HL-60 (cell line): ENCODE measurements around the gene PBX1.

Experiments used
- DNase-seq, 2 experiments: peaks; one replicate each; pipeline ENCODE4 v3.0.0-alpha.2; 2010 to 2020; ENCODE audit warnings: low read depth in 1 of 2, low spot score in 1 of 2
- H3K27ac ChIP-seq: fragments of 250-450 bp; sonication (Bioruptor Pico); replicated peaks from 2 replicates; pipeline ENCODE4 v1.5.1; 2020; ENCODE audit warnings: mild to moderate bottlenecking, moderate library complexity
- H3K27me3 ChIP-seq: fragments of 250-450 bp; sonication (Bioruptor Pico); 2 replicates; pipeline ENCODE4 v1.5.1; 2021; ENCODE audit warnings: mild to moderate bottlenecking, moderate library complexity; ENCODE audit not compliant: insufficient read depth, poor library complexity, severe bottlenecking
- H3K4me3 ChIP-seq: replicated peaks from 2 replicates; pipeline ENCODE4 v1.5.1; 2011; ENCODE audit warnings: mild to moderate bottlenecking, control low read depth, low read length; ENCODE audit not compliant: insufficient read depth
- GABPA ChIP-seq: IDR thresholded peaks from 2 replicates; pipeline ENCODE4 v1.6.1; 2012; ENCODE audit warnings: low read depth
- POLR2AphosphoS5 ChIP-seq: IDR thresholded peaks from 2 replicates; pipeline ENCODE4 v1.6.1; 2012; ENCODE audit warnings: low read depth
- SPI1 ChIP-seq: IDR thresholded peaks from 2 replicates; pipeline ENCODE4 v1.6.1; 2012; ENCODE audit warnings: low read depth, mild to moderate bottlenecking, borderline replicate concordance
- TF ChIP-seq, protein P1 (sequence below): IDR thresholded peaks from one replicate; pipeline ENCODE4 v1.5.1; 2011; ENCODE audit warnings: low read length, control low read depth, inconsistent platforms; ENCODE audit not compliant: insufficient read depth
- TF ChIP-seq, protein P2 (sequence below): IDR thresholded peaks from 2 replicates; pipeline ENCODE4 v1.6.1; 2012; ENCODE audit warnings: low read depth; ENCODE audit not compliant: insufficient replicate concordance

PBX1 gene

DNA sequence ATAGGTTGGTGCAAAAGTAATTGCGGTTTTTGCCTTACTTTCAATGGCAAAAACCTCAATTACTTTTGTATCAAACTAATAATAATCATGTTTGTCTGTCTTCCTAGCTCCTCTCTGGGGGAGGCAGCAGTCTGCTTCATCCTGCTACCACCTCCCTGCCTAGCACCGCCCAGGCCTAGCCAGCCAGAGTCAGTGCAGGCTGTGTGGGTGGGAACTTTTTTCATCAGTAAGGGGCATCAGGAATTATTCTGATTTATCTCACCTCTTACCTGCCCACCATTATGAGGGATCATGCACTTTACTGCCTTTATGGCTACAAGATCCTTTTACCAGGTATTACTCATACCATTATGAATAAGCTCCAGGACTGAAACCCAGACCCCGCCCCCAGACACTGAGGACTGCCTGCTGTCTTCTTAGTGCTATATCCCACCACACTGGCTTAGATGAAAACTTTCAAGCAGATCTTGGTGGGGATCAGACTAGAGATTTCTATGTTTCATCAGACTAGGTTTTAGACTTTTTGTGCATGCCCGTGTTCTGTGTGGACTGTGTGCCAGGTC lies 116.4 kb downstream of the PBX1 start:
- DNase-seq, result no peak
- H3K27ac ChIP-seq, result no peak overlapping the region
- no peak for TF ChIP-seq POLR2AphosphoS5
- TF ChIP-seq, protein P1, sequence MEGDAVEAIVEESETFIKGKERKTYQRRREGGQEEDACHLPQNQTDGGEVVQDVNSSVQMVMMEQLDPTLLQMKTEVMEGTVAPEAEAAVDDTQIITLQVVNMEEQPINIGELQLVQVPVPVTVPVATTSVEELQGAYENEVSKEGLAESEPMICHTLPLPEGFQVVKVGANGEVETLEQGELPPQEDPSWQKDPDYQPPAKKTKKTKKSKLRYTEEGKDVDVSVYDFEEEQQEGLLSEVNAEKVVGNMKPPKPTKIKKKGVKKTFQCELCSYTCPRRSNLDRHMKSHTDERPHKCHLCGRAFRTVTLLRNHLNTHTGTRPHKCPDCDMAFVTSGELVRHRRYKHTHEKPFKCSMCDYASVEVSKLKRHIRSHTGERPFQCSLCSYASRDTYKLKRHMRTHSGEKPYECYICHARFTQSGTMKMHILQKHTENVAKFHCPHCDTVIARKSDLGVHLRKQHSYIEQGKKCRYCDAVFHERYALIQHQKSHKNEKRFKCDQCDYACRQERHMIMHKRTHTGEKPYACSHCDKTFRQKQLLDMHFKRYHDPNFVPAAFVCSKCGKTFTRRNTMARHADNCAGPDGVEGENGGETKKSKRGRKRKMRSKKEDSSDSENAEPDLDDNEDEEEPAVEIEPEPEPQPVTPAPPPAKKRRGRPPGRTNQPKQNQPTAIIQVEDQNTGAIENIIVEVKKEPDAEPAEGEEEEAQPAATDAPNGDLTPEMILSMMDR, result no peak
- TF ChIP-seq GABPA, result no peak
- TF ChIP-seq, protein P2, sequence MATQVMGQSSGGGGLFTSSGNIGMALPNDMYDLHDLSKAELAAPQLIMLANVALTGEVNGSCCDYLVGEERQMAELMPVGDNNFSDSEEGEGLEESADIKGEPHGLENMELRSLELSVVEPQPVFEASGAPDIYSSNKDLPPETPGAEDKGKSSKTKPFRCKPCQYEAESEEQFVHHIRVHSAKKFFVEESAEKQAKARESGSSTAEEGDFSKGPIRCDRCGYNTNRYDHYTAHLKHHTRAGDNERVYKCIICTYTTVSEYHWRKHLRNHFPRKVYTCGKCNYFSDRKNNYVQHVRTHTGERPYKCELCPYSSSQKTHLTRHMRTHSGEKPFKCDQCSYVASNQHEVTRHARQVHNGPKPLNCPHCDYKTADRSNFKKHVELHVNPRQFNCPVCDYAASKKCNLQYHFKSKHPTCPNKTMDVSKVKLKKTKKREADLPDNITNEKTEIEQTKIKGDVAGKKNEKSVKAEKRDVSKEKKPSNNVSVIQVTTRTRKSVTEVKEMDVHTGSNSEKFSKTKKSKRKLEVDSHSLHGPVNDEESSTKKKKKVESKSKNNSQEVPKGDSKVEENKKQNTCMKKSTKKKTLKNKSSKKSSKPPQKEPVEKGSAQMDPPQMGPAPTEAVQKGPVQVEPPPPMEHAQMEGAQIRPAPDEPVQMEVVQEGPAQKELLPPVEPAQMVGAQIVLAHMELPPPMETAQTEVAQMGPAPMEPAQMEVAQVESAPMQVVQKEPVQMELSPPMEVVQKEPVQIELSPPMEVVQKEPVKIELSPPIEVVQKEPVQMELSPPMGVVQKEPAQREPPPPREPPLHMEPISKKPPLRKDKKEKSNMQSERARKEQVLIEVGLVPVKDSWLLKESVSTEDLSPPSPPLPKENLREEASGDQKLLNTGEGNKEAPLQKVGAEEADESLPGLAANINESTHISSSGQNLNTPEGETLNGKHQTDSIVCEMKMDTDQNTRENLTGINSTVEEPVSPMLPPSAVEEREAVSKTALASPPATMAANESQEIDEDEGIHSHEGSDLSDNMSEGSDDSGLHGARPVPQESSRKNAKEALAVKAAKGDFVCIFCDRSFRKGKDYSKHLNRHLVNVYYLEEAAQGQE, result no peak
- no peak for TF ChIP-seq SPI1
- no peaks in the 10 kb centered on the region for H3K27me3 ChIP-seq
- no peak overlapping the region for H3K4me3 ChIP-seq

DNA sequence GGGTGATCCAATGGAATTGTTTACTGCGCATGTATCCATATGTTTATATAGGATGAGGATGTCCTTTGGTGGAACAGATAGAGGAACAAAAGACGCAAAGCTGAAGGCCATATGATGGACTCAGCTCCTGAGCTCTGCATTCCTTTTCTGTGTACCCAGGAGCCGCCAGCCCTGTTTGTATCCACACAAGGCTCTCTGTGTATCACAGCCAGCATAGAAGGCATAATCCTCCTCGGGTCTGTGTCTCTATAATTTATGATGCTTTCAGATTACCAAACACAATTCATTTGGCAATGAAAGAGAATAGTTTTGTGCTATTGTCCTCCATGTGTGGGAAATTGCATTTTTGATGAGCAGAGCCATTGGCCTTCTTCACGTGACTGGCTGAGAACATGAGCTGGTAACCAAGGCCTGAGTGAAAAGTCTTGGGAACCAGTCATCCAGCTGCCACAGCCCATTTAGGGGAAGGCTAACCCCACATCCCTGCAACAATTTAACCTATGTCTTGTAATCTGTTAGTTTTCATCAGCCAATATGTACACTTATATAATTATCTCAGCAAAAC lies 119.2 kb downstream of the PBX1 start:
- TF ChIP-seq GABPA (no peak), POLR2AphosphoS5 (no peak), SPI1 (no peak)
- TF ChIP-seq, protein P1, result no peak
- TF ChIP-seq, protein P2, result no peak
- no peak for DNase-seq
- no peak overlapping the region for H3K27ac ChIP-seq
- no peaks in the 10 kb centered on the region for H3K27me3 ChIP-seq
- no peak overlapping the region for H3K4me3 ChIP-seq

DNA sequence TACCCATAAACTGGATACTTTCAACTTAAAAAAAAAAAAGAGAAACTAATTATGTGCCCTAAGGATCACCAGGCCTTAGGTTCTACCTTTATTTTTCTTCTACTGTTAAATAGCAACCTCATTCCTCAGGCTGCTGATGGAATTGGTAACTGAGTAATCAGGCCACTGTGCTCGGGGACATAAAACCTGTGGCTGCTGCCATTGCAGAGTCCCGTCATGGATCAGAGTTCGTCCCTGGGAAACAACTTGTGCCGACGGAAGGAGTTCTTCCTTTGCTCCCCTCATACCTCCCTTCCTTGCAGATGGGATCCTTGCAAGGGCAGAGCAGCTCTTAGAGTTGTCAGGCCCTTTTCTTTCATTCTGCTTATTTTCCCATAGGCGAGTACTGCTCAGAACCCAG lies 123.6 kb downstream of the PBX1 start:
- H3K27ac ChIP-seq, result no peak overlapping the region
- H3K27me3 ChIP-seq, result no peaks in the 10 kb centered on the region
- H3K4me3 ChIP-seq, result no peak overlapping the region
- TF ChIP-seq, protein P1, result no peak
- TF ChIP-seq, protein P2, result no peak
- TF ChIP-seq GABPA, result no peak
- TF ChIP-seq SPI1, result no peak
- no peak for TF ChIP-seq POLR2AphosphoS5
- DNase-seq, result no peak
